ENCODE data around the gene RSPH6A. TPM values are rescaled to one million over a fixed set of nuclear protein-coding genes. Genes with fewer than 3 reads are reported as not detected.

The RSPH6A gene
- total RNA-seq, 1 experiment from 2014 or later, result 0.55 TPM

GRCh38 chr19:45816236-45817009 is 1.3 kb upstream of the RSPH6A start:
- Histone ChIP-seq H3K4me2 (ENCODE audit: insufficient read depth, insufficient read length, low read length) (peak overlapping the region; percentile 12), H2AFZ (ENCODE audit: low read length) (no peak overlapping the region), H2BK12ac (ENCODE audit: insufficient read length, low read depth, low read length) (no peak overlapping the region), H3K27me3 (ENCODE audit: insufficient read depth, low read length) (no peaks in the 10 kb centered on the region), H3K18ac (ENCODE audit: insufficient read length, low read depth, low read length) (peak overlapping the region; percentile 88), H2BK20ac (ENCODE audit: low read depth, low read length, poor library complexity, severe bottlenecking) (no peak overlapping the region), H3K27ac (ENCODE audit: insufficient read length, low read depth, low read length) (peak overlapping the region; percentile 43), H4K91ac (ENCODE audit: insufficient read length, low read depth, low read length) (no peak overlapping the region), H2AK5ac (ENCODE audit: insufficient read length, low read length) (no peak overlapping the region), H4K5ac (ENCODE audit: insufficient read length, low read depth, low read length) (peak overlapping the region; percentile 34), H3K4ac (ENCODE audit: low read depth, low read length) (peak overlapping the region; percentile 33; the same call in 1 of the 2 replicates), H3K79me1 (ENCODE audit: insufficient read depth, low read depth, low read length, poor library complexity, severe bottlenecking) (no peaks in the 10 kb centered on the region), H3K23ac (ENCODE audit: insufficient read length, low read depth, low read length) (no peak overlapping the region), H2BK5ac (ENCODE audit: insufficient read length, low read length) (no peak overlapping the region), H3K79me2 (ENCODE audit: insufficient read depth, low read length) (no peaks in the 10 kb centered on the region), H4K8ac (replicated peaks; ENCODE audit: insufficient read length, low read depth, low read length) (no peak overlapping the region), H3K4me1 (ENCODE audit: insufficient read depth, low read length) (0 out of 2 replicates have a peak, but pooled peaks cover 1% of the 10 kb centered on the region), H3K9me3 (ENCODE audit: control insufficient read depth, low read depth, low read length) (no peaks in the 10 kb centered on the region), H3K14ac (ENCODE audit: insufficient read depth, low read length) (peak overlapping the region; percentile 92), H3K23me2 (ENCODE audit: insufficient read length, low read depth, low read length, poor library complexity, severe bottlenecking) (peaks cover 13% of the 10 kb centered on the region), H2BK15ac (ENCODE audit: low read depth, low read length) (no peak overlapping the region), H3K9ac (ENCODE audit: extremely low read depth, insufficient read length, low read length) (peak overlapping the region; percentile 43), H2BK120ac (ENCODE audit: low read depth, low read length, poor library complexity, severe bottlenecking) (peak overlapping the region; percentile 56), H3K56ac (ENCODE audit: insufficient read length, low read depth, low read length) (no peak overlapping the region), H4K20me1 (ENCODE audit: control insufficient read depth, insufficient read depth, insufficient read length) (no peaks in the 10 kb centered on the region), H3T11ph (ENCODE audit: low read length) (no peak overlapping the region)
- Mint-ChIP-seq H3K4me3 (peak overlapping the region; percentile 85 to 95), H3K27me3 (ENCODE audit: low read depth) (peaks cover 4% of the 10 kb centered on the region), H3K4me1 (peaks cover 24 to 39% of the 10 kb centered on the region in 2 experiments), H3K36me3 (ENCODE audit: insufficient read depth in 1 of 3, low read depth in 3 of 3) (peaks cover 7 to 30% (median 26%) of the 10 kb centered on the region in 3 experiments; a peak in 6 of 7 replicates), H3K9me3 (no peaks in the 10 kb centered on the region), H3K27ac (peak overlapping the region; percentile 90 to 97 (median 91))
- WGBS (ENCODE audit: extremely low coverage, insufficient read length, low lambda C conversion rate), result no CpG with 5 or more reads among the region's 18 CpGs
- DNase-seq, result no peak
- TF ChIP-seq, protein P1, sequence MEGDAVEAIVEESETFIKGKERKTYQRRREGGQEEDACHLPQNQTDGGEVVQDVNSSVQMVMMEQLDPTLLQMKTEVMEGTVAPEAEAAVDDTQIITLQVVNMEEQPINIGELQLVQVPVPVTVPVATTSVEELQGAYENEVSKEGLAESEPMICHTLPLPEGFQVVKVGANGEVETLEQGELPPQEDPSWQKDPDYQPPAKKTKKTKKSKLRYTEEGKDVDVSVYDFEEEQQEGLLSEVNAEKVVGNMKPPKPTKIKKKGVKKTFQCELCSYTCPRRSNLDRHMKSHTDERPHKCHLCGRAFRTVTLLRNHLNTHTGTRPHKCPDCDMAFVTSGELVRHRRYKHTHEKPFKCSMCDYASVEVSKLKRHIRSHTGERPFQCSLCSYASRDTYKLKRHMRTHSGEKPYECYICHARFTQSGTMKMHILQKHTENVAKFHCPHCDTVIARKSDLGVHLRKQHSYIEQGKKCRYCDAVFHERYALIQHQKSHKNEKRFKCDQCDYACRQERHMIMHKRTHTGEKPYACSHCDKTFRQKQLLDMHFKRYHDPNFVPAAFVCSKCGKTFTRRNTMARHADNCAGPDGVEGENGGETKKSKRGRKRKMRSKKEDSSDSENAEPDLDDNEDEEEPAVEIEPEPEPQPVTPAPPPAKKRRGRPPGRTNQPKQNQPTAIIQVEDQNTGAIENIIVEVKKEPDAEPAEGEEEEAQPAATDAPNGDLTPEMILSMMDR (conservative IDR thresholded peaks at IDR 0.05), result no peak

All from H9 (cell line).